GM21786 (cell line): ENCODE measurements around the gene ULK1.

Experiments
- ATAC-seq: cut with Tn5 transposase; IDR thresholded peaks from one replicate; pipeline ENCODE4 v1.9.1; 2021; ENCODE audit not compliant: unreplicated experiment

ULK1 gene

DNA sequence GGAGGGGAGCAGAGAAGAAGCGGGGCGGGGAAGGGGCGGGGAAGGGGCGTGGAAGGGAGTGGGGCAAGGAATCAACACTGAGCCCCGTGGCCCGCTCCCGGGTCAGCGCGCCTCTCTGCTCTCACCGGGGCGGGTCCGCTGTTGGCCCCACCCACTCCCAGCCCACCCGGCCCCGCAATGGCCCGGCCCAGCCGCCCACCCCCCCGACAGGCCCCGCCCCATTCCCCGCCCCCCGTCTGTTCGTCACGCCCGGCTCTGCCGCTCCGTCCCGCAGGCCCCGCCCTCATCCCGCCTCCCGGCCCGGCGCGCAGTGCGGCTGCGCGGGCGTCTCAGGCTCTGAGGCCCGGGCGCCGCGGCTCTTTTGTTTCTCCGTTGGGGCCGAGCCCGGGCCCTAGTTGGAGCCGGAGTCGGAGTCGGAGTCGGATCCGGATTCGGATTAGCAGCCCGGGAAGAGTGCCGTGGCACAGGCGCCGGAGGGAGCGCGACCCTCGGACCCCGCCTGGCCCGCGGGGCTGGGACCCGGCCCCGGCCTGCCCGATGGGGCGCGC lies at the start of gene ULK1:
Gene ULK1 (plus strand): TSS at position 310 of the 548 bp plus-strand sequence. CDS start 380 bp downstream, outside the sequence.
- ATAC-seq: peak; percentile 79

- no peak for ATAC-seq
Measured at GRCh38 chr12:131844656-131845055, 49.8 kb upstream of the ULK1 start.

DNA sequence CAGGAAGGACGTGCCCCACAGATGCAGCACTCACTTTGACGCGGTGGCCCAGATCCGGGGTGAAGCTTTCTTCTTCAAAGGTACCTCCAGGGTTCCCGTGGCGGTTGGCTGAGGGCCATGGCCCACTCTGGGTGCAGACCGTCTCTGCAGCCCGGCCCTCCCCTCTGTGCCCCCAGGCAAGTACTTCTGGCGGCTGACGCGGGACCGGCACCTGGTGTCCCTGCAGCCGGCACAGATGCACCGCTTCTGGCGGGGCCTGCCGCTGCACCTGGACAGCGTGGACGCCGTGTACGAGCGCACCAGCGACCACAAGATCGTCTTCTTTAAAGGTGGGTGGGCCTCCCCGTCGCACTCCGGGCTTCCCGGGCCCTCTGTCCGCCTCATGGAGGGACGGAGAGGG lies 49.3 kb upstream of the ULK1 start:
- ATAC-seq: no peak

DNA sequence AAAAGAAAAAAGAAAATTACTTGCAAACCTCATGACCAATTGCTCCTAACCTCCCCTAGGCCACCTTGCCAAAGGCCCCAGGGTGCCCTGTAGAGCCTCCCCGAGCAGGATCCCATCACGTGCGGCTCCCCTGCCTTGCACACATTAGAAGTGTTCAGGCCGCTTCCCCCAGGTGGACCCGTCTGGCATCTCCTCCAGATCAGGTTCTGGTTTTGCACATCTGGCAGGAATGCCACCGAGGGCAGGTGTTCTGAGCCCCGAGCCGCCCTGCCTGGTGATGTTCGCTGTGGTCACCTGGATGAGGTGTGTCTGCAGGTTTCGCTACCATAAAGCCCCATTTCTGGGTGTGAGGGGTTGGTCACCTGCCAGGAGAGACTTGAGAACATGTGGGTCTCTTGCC lies 47.0 kb upstream of the ULK1 start:
- no peak for ATAC-seq

DNA sequence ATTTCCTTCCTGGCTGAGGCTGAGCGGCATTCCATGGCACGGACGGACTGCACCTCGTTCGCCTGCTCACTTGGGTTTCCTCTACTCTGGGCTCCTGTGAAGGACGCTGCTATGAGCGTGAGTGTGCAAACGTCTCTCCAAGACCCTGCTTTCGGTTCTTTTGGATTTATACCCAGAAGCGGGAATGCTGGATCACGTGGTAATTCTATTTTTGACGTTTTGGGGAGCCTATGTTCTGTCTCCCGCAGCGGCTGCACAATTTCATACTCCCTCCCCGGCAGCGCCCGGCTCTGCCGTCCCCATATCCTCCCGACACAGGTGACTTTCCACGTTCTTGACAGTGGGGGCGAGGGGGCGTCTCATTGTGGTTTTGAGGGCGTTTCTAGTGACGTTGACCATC lies 45.7 kb upstream of the ULK1 start:
- ATAC-seq: no peak

DNA sequence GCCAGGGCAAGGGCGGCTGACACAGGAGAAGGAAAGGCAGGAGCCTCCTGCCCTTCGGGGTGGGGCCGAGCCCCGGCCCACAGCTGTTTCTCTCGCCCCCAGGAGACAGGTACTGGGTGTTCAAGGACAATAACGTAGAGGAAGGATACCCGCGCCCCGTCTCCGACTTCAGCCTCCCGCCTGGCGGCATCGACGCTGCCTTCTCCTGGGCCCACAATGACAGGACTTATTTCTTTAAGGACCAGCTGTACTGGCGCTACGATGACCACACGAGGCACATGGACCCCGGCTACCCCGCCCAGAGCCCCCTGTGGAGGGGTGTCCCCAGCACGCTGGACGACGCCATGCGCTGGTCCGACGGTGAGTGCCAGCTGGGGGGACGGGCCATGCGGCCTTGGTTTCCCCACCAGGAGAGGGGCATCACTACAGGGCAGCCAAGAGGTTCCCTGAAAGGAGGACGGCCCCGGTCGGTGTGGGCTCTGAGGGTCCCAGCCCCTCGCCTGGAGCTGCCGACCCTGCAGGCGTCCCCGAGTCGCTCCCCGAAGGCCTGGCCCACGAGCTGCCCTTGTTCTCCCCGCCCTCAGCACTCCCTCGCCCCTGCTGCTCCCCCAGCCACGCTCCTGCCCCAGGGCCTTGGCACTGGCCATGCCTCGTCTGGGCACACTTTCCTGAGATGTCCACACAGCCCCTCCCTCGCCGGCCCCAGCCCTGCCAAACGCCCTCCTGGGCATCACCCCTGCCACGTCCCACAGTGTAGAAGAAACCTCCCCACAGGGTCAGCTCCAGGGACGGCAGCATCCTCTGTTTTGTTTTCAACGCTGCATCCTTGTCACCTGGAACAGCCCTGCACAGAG lies 44.5 kb upstream of the ULK1 start:
- ATAC-seq: no peak

DNA sequence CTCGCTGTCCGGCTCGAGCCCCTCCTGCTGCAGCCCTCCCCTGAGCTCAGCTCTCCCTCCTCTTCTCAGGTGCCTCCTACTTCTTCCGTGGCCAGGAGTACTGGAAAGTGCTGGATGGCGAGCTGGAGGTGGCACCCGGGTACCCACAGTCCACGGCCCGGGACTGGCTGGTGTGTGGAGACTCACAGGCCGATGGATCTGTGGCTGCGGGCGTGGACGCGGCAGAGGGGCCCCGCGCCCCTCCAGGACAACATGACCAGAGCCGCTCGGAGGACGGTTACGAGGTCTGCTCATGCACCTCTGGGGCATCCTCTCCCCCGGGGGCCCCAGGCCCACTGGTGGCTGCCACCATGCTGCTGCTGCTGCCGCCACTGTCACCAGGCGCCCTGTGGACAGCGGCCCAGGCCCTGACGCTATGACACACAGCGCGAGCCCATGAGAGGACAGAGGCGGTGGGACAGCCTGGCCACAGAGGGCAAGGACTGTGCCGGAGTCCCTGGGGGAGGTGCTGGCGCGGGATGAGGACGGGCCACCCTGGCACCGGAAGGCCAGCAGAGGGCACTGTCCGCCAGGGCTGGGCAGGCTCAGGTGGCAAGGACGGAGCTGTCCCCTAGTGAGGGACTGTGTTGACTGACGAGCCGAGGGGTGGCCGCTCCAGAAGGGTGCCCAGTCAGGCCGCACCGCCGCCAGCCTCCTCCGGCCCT lies 43.4 kb upstream of the ULK1 start:
- no peak for ATAC-seq

- no peak for ATAC-seq
Measured at GRCh38 chr12:131851741-131852550, 42.5 kb upstream of the ULK1 start.

GRCh38 chr12:131852551-131853299 lies 41.7 kb upstream of the ULK1 start:
- ATAC-seq: peak; percentile 65

GRCh38 chr12:131853832-131854797 lies 40.3 kb upstream of the ULK1 start:
- ATAC-seq: no peak

GRCh38 chr12:131854861-131855476 lies 39.5 kb upstream of the ULK1 start:
- ATAC-seq: no peak

- ATAC-seq: no peak
Measured at GRCh38 chr12:131855521-131856142, 38.8 kb upstream of the ULK1 start.

GRCh38 chr12:131856366-131857097 lies 37.9 kb upstream of the ULK1 start:
- ATAC-seq: no peak

GRCh38 chr12:131857908-131858850 lies 36.2 kb upstream of the ULK1 start:
- no peak for ATAC-seq

- no peak for ATAC-seq
Measured at GRCh38 chr12:131860472-131861260, 33.8 kb upstream of the ULK1 start.
